Adrenal gland (tissue), 5 donors: ENCODE results near the gene EIF4E1B.

Experiments used
- CTCF ChIP-seq, 6 experiments: fragments of 450-650 bp in 4 of 6; fragments of 200-600 bp in 2 of 6; sonication (generic) in 1 of 6; IDR thresholded peaks; 1 replicate in 5 of 6; 2 replicates in 1 of 6; pipeline versions ENCODE4 v1.5.1 to v1.8.0; 2016 to 2021; ENCODE audit warnings: antibody characterized with exemption in 6 of 6, mild to moderate bottlenecking in 2 of 6, moderate library complexity in 1 of 6
- POLR2A ChIP-seq, 2 donors: fragments of 450-650 bp; IDR thresholded peaks; one replicate each; pipeline ENCODE4 v1.6.1; 2017; ENCODE audit warnings: antibody characterized with exemption in 2 of 2, mild to moderate bottlenecking in 2 of 2, moderate library complexity in 1 of 2
- donor health status: DM: no; HTN: no; CAD: no.

- TF ChIP-seq CTCF (IDR thresholded peaks at IDR 0.05) (no peak), POLR2A (IDR thresholded peaks at IDR 0.05) (no peak)
Observed at GRCh38 chr5:176644878-176645670, 14.6 kb downstream of the EIF4E1B start.
